ENCODE data around the gene CPXCR1.
"Not testable (repeated sequence)": the region's sequence is repeated elsewhere in the genome, so short reads cannot be mapped to it uniquely, and the experiment has no call there.

CPXCR1 gene
- 0 reads per million in 4 experiments for total RNA-seq

DNA sequence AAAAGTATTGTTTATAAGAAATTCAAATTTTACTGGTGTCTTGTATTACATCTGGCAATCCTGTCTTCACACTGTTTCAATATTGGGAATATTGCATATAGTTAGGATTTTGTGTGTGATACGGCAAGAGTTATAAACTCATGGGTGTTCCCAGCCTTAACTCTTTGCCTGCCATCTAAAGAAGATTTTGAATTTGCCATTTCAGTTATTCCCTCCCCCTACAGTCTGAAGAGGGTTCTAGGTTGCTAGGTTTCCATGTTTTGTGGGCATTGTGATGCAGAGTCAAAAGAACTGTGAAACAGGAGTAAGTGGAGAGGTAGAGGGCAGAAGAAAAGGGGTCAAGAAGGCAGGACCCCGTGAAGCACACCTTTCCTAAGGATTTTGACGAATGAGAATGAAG is at the start of gene CPXCR1:
TSS of gene CPXCR1 (plus strand) at position 301 of the 400 bp plus-strand sequence. CDS start 6,190 bp downstream, outside the sequence.
- no peak for DNase-seq

DNA sequence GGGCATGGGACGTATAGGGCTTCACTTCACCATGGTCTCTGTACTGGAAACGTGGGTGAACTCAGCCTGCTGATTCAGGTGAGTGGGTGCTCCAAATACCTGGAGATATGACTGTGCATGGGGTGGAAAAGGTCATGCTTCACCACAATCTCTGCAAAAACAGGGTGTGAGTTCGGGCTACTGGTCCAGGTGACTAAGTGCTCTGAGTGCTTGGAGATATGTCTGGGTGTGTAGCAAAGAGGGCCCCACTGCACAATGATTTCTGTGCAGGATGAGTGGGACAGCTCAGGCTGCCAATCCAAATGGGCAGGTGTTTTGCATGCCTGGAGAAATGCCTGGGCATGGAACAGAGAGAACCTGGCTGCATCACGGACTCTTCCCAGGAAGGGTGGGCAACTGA is 11.2 kb upstream of the CPXCR1 start:
- no peak for DNase-seq

- DNase-seq: not testable (repeated sequence)
Observed at GRCh38 chrX:88746215-88746614, 810 bp upstream of the CPXCR1 start.

DNA sequence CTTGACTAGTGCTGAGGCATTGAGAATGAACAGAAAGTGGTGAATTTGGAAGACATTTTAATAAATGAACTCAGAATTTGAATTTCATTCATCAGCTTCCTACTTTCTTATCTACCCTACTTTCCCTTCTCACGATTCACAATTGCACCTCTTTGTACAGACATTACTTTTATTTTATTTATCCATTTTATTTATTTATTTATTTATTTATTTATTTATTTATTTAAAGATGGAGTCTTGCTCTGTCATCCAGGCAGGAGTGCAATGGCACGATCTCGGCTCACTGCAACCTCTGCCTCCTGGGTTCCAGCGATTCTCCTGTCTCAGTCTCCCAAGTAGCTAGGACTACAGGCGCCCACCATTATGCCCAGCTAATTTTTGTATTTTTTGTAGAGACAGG is 5.3 kb downstream of the CPXCR1 start:
- DNase-seq: not testable (repeated sequence)

DNA sequence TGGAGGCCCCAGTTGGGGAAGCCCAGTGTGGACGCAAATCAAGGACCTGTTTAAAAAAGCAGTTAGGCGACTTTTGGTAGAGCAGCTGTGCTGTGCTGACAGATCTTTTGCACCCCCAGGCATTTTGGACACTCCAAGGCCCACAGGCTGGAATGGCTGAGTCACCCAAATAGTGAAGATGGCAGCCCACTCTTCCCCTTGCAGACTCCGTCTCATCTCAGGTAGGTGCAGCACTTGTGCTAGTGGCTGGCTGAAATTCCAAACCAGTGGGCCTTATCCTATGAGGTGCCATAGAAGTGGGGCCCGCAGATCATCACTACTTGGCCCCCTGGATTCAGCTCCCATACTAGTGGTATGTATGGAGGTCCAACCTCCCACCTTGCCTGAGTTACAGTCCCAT is 42.8 kb downstream of the CPXCR1 start:
- no peak for DNase-seq
